Epidermal melanocyte (primary cell): Measurements from ENCODE around the gene RRAS2.
"Not testable (repeated sequence)": the region's sequence is repeated elsewhere in the genome, so short reads cannot be mapped to it uniquely, and the experiment has no call there.

Experiments used
- DNase-seq: peaks from one replicate; pipeline ENCODE4 v3.0.0; 2011; ENCODE audit warnings: low spot score; ENCODE audit not compliant: insufficient read length

RRAS2 gene

DNA sequence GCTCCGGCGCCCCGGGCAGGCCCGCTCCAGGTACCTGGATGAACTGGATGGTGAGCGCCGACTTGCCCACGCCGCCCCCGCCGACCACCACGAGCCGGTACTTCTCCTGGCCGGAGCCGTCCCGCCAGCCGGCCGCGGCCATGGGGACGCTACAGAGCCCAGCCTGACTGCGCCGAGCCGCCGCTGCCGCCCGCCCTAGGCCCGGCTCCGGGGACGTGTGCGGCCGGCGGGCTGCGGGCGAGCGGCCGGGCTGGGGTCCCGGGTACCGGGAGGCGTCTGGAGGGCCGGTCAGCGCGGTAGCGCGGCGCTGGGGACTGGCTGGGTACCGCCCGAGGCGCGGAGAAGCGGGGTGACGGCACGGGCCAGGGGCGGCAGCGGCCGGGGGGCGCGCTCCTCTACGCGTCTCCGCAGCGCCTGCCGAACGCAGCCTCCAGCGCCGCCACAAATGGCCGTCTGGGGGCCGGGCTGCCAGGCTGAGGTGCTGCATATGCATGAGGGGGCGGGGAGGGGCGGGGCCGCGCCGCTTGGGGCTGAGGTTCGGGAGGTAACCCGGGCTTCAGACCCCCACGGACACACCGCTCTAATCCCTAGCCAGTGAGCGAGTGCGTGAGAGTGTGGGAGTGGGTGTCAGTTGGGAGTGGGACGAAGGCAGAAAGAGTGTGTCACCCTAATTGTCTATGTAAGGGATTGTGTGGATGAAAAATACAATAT is at the start of gene RRAS2:
Gene RRAS2 (minus strand): TSS at position 455 of the 711 bp plus-strand sequence. CDS start 313 bp downstream, at position 142.
- peak; percentile 65 for DNase-seq

DNA sequence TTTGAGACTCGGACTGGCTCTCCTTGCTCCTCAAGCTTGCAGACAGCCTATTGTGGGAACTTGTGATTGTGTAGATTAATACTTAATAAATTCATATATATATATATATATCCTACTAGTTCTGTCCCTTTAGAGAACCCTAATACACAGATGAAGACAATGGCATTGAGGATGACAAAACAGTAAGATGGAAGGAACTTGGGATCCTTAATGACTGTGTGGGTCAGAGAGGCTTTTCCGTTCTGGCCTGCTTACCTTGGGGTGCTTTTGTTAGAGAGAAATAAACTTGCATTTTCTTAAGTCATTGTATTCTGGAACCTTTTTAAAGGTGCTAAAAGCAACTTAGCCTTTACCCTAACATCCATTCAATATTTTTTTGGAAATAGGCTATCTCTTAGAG is 49.6 kb upstream of the RRAS2 start:
- no peak for DNase-seq

DNA sequence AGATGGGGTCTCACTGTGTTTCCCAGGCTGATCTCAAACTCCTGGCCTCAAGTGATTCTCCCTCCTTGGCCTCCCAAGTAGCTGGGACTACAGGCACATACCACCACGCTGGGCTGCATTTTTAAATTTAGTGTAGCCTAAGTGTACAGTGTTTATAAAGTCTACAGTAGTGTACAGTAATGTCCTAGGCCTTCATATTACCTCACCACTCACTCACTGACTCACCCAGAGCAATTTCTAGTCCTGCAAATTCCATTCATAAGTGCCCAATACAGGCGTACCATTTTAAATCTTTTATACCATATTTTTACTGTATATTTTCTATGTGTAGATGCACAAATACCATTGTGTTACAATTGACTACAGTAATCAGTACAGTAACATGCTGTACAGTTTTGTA is 47.1 kb upstream of the RRAS2 start:
- DNase-seq: not testable (repeated sequence)

DNA sequence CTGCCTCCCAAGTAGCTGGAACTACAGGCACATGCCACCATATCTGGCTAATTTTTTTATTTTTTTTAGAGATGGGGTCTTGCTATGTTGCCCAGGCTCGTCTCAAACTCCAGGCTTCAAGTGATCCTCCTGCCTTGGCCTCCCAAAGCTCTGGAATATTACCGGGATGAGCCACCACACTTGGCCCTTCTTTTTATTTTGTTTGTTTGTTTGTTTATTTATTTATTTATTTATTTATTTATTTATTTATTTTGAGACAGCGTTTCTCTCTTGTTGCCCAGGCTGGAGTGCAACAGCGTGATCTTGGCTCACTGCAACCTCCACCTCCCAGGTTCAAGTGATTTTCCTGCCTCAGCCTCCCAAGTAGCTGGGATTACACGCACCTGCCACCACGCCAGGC is 44.5 kb upstream of the RRAS2 start:
- DNase-seq: not testable (repeated sequence)

DNA sequence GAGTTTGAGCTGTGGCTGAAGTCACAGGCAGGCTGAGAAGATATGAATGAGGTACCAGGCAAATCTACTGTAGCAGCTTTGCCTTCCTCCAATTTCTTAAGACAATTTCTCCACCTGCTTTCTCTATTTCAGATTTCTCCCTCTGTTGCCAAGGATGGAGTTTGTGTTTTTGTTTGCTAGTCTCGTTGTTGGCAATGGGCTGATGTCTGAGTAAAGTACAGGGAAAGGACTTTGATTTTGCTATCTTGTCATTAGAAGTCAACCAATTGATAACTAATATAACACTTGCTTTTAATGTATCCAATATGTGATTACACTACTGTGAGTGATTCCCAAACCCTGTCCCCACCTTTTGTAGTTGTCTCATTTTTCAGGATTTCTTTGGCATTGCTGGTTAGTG is 40.1 kb upstream of the RRAS2 start:
- no peak for DNase-seq

DNA sequence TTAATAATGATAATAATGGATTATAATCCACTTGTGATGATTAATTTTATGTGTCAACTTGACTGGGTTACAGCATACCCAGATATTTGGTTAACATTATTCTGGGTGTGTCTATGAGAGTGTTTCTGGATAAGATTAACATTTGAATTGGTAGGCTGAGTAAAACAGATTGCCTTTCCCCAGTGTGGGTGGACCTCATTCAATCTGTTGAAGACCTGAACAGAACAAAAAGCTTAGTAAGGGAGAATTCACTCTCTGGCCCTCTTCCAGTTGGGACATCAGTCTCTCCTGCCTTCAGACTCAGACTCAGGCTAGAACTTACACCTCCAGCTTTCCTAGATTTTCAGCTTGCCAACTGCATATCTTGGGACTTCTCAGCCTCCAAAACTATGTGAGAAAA is 37.3 kb upstream of the RRAS2 start:
- no peak for DNase-seq

DNA sequence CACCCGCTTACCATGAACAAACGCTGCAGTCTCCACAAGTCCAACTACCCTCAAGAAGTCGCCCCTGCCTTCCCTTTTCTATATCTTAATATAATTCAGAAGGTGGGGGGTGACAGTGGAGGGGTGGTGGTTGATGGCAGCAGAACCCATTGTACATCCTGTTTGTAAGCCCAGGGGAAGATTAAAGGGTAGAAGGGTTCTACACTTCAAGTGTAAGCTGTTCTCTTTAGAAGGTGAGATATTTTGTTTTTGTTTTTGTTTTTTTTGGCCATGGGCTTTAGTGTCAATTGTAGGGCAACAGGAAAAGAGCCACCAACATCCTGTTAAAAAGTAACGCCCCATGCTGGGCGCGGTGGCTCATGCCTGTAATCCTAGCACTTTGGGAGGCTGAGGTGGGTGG is 34.9 kb upstream of the RRAS2 start:
- DNase-seq: no peak

DNA sequence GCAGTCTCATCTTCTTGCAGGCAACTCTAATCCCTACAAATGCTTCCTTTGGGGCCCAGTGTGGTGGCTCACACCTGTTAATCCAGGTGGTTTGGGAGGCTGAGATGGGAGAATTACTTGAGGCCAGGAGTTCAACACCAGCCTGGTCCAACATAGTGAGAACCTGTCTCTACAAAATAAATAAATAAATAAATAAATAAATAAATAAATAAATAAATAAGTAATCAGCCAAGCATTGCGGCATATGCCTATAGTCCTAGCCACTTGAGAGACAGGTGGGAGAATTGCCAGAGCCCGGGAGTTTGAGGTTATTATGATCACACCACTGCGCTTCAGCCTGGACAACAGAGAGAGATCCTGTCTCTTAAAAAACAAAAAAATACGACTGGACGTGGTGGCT is 34.1 kb upstream of the RRAS2 start:
- DNase-seq: no peak

DNA sequence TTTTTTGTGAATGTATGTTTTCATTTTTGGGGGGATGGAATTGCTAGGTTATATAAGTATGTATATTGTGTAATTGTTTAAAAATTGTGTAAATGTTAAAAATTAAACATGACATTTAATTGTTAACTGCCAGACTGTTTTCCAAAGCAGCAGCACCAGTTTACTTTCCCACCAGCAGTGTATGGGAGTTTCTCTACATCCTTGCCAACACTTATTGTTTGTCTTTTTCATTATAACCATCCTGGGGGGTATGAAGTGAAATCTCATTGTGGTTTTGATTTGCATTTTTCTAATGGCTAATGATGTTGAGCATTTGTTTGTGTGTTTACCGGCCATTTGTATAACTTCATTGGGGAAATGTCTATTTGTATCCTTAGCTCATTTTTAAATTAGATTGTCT is 31.7 kb upstream of the RRAS2 start:
- no peak for DNase-seq

DNA sequence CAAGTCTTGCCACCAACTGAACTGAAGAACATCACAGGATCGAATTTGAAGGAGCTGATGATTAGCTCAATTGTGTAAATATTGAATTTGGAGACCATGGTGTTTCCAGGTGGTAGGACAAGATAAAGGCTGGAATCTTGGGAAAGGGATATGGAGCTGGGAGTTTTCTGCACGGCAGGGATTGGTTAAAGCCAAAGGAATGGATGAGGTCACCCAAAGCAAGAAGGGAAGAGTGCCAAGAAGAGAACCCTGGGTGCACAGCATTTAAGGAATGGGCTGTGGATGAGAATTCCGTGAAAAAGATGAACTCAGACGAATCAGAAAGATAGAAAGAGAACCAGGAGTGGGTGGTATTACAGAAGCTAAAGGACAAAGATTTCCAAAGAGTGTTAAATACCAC is 29.4 kb upstream of the RRAS2 start:
- no peak for DNase-seq

DNA sequence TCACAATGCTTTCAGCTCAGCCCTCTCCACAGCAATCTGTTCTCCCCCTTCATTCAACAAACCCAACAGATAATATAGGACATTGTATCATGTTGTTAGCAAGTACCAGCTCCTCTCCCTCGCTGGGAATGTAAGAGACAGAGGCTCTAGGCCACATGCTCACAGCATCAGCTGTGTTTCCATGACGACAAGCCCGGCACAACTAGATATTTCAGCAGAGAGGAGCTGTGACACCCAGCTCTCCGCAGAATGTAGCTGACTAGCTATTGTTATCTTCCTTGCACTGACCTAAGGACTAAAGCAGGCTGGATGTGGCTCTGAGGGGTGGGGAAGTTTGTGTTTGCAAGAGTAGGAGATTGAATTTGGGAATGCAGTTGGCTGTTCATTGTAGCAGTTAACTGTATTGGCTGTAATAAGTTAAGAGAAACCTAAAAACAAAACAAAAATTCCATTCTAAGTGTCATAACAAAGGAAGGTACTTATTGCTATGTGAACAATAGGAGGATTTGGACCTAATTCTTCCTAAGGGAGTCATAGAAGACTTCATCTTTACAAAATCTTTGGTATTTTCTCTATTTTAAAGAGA is 28.0 kb upstream of the RRAS2 start:
- DNase-seq: no peak

DNA sequence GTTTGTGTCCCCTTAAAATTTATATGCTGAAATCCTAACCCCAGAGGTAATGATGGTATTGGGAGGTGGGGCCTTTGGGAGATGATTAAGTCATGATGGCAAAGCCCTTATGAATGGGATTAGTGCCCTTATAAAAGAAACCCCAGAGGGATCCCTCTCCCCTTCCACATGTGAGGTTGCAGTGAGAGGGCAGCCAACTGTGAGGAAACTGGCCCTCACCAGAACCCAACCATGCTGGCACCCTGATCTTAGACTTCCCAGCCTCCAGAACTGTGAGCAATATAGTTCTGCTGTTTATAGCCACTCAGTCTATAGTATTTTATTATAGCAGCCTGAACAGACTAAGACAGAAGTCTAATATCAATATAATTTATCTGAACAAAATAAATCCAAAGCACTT is 27.1 kb upstream of the RRAS2 start:
- DNase-seq: no peak

DNA sequence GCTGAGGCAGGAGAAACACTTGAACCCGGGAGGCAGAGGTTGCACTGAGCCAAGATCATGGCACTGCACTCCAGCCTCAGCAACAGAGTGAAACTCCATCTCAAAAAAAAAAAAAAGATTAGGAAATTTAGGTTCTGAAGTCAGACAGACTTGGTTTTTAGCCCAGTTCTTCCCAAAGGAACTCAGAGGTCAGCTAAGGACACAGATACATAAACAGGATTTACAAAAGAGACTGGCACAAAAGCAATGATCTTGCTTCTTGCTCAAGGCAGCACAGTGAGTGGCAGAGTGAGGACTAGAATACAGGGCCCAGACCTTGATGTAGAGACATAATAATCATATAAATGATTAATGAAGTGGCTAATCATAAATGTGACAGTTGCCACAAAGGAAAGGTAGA is 25.4 kb upstream of the RRAS2 start:
- no peak for DNase-seq

DNA sequence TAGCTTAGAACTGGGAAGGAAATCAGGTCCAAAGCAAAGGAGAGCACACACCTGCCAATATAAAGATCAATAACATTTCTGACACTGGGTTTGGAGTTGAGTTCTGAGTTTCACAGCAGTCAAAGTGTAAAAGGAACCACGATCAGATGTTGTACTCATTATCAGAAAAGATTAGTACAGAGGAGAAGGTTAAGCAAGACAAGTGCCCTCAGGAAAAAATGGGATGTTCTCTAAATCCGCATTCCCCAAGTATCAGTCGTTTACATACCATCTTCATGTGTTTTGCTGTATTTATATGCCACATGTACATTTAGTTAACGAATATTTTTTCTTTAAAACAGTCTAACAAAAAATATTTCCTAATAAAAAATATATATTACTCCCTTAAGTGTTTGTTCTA is 23.0 kb upstream of the RRAS2 start:
- DNase-seq: no peak

DNA sequence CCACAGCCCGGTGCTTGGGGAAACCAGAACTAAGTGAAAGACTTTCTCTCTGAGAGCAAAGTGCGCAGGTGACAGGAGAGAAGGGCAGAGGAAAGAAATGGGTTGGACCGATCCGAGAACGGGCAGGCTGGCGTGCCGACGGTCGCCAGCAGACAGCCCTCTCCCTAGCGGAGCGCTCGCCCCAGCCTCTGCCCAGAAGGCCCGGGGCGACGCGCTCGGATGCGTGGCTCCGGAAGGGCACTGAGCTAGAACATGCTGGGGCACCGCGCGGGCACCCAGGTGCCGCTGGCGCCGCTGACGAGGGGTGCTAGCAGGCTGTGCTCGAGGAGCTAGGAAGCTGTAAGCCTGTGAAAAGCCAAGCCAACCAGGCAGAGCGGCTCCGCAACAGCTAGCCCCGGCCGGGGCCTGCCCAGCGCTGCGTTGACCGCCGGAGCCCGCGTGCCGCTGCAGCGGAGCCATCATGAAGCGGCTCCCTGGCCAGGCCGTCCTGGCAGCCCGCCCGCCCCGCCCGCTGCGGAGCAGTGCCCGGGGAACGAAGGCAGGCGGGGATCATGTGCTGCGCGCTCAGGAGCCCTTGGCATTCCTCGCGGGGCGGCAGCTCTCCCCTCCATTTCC is 22.1 kb upstream of the RRAS2 start:
- no peak for DNase-seq

DNA sequence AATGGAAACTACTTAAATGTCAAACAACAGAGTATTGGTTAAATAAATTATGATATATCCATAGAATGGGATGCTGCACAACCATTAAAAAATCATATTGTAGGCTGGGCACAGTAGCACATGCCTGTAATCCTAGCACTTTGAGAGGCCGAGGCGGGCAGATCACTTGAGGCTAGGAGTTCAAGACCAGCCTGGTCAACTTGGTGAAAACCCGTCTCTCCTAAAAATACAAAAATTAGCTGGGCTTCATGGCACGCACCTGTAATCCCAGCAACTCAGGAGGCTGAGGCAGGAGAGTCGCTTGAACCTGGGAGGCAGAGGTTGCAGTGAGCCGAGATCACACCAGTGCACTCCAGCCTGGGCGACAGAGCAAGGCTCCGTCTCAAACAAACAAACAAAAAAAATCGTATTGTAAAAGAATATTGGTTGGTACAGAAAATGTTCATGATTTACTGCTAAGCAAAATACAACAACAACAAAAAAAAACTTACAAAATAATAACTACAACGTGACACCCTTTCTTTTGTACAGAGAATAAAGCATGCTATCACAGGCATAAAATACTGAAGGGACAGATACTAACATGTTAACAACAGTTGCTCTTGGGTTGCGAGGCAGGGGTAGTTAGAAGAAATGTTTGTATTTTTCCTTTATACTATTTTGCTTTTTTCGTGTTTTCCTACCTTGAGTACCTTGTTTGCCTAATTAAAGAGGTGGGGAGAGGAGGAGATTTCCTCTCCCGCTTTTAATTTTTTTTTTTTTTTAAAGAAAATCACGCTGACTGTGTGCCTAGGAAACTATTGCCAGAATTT is 21.3 kb upstream of the RRAS2 start:
- DNase-seq: no peak

DNA sequence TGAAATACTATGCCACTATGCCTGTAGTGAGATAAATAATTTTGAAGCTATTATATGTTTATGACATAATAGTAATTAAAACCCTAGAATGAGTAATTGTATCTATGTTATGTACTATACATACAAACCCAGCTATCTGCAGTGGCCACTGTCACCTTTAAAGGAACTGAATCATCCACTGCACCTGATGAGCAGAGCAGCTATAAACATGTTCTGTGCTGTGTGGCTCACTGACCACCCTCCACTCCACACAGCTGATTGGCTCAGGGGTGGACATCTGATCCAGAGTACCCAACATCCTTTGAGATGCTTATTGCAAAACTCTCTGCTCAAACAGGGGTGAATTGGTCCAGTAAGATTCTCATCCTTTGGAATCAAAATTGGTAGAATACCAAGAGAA is 19.2 kb upstream of the RRAS2 start:
- DNase-seq: no peak

DNA sequence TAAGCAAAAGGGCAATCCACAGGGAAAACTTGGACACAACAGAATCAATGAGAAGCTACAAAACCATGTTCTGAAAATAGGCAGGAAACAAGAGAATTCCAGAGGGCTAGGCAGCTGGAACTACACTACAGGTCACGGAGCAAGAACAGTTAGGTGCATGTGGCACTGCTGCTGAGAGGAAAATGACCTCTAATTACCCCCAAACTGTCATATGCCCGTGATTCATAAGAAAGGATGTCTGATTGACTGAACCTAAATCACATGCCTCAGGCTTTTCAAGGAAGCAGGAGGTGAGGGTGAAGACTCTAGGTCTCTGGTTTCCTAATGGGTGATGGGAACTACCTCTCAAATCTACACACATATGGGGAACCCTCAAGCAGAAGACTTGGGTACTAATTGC is 17.9 kb upstream of the RRAS2 start:
- no peak for DNase-seq

DNA sequence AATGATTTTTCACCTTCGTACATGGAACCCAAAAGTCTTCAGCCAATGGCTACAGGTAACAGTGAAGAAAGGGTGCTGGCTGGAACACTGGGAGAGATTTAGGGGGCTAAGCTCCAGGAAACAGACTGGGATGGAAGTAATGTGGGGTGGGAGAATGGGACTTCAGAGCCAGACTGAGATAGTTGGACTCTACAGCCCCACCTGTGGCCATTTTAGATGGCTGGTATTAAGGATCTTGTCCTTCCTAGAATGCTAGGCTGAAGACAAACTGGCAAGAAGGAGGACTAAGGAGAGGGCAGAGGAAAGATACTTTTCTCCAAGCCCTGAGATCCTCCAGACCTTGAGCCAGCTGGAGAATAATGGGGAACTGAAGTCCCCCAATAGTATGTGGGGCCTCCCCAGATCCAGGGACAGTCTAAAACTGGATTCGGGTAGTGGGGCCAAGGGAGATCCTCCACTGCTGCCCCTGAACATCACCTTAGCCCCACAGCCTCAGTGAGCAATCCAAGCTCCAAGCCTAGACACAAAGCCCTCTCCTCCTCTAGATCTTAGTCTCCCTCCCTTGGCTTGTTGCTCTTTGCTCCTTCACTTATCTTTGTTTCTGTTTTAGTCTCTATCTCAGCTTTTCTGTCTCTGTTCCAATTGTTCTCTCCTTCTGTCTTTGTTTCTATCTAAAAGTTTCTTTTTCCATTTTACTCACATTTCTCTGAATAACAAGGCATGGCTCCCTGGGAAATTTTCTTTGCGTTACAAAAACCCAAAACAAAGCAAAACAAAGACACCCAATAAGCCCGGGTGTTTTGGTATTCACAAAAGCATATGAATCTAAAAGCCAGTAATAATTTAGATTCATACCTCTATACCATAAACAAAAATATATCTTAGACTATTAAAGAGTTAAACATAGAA is 16.2 kb upstream of the RRAS2 start:
- no peak for DNase-seq

DNA sequence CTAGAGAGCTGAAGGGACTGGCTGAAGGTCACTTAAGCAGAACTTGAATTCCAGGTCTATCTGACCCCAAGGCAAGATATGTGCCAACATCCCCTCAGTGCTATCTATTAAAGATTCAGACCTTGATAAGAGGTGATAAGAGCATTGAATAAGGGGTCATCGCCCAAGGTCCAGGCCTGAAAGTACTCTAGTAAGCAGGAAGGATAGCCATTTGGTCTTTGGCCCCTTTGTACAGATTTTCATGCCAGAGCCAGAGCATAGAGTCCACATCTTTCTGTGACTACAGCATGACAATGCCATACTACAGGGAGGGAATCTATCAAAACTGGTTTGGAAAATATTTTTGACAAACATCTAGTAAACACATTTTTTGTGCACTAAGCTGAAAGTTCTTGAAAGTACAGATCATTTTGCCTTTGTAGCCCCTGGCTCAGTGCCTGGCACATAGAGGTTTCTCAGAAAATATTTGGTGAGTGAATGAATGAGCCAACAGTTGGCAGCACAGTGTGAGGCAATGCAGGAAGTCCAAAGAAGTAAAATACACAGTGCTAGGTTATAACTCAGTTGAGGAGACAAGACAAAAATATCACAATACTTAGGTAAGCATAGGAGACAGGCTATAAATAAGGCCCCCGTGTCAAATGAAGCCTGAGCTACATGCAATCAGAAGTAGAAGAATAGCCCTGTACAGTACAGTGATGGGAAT is 15.1 kb upstream of the RRAS2 start:
- DNase-seq: no peak

DNA sequence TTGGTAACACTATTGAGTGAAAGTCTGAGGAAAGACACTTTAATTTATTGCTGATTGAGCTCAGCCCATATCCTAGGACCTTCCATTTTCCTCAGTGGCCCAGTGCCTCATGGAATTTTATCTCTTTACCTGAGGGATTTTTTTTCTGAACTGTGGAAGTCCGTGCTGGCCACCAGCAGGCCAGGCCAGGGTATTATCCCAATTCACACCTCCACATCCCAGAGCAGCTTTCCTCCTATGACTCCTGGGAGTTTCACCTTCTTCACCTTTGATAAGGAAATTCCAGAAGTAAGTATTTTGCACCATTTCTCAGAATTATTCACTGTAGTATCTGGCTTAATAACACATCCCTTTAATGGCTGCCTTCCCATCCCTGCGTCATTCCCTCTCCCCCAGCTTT is 13.0 kb upstream of the RRAS2 start:
- DNase-seq: no peak
